GM12873 (cell line): ENCODE data around the gene SPOCK2.

Source experiments
- TF ChIP-seq, protein P1 (sequence below): IDR thresholded peaks from 2 replicates; pipeline ENCODE4 v1.5.1; 2012; ENCODE audit warnings: low read depth, mild to moderate bottlenecking, moderate library complexity, low read length, control low read depth; ENCODE audit not compliant: insufficient read depth; ENCODE audit errors: missing control alignments

Gene SPOCK2

DNA sequence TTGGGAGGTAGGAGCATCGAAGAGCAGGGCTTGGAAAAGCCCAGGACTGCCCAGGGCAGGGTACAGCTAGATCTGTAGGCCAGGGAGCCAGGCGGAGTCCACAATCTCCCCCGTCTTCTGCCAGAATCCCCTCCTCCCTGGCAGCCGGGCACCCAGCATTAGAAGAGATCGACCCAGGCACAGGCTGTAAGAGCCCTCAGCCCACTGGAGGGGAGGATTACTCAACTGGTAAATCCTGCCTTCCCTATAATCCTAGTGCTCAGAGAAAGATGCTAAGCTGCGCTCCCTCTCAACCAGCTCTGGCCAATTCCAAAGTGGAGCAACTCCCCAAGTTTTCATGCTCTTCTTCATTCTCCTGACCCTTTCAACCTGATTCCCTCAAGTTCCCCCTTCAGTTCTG, 3.2 kb downstream of the SPOCK2 start:
- TF ChIP-seq, protein P1, sequence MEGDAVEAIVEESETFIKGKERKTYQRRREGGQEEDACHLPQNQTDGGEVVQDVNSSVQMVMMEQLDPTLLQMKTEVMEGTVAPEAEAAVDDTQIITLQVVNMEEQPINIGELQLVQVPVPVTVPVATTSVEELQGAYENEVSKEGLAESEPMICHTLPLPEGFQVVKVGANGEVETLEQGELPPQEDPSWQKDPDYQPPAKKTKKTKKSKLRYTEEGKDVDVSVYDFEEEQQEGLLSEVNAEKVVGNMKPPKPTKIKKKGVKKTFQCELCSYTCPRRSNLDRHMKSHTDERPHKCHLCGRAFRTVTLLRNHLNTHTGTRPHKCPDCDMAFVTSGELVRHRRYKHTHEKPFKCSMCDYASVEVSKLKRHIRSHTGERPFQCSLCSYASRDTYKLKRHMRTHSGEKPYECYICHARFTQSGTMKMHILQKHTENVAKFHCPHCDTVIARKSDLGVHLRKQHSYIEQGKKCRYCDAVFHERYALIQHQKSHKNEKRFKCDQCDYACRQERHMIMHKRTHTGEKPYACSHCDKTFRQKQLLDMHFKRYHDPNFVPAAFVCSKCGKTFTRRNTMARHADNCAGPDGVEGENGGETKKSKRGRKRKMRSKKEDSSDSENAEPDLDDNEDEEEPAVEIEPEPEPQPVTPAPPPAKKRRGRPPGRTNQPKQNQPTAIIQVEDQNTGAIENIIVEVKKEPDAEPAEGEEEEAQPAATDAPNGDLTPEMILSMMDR = no peak

DNA sequence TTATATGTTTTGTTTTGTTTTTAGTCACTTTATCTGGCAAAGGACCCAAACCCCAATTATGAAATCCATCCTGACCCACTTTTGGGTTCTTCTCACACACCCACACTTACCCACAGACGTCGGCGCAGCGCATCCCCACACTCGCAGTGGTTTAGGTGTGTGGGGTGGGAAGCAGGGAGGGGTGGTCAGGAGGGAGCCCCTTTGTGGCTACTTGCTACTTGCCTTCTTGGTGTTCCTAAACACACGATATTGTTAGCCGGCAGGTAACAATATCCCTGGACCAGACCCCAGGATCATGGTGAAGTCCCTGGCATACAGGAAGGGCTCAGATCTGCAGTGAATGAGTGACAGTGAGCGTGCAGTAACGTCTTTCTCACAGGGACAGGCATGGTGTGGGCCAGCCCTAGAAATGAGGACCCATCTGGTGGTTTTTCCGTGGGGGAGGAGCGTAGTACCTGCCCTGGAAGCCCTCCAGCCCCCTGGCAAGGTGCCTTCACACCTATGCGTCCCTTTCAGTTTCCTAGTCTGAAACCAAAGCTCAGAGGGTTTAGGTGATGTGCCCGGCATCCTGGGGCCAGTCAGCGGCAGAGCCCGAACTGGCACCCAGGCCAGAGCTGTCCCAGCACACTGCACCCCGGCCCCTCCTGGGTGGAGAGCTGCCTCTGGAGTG, 4.4 kb downstream of the SPOCK2 start:
- TF ChIP-seq, protein P1 = no peak

DNA sequence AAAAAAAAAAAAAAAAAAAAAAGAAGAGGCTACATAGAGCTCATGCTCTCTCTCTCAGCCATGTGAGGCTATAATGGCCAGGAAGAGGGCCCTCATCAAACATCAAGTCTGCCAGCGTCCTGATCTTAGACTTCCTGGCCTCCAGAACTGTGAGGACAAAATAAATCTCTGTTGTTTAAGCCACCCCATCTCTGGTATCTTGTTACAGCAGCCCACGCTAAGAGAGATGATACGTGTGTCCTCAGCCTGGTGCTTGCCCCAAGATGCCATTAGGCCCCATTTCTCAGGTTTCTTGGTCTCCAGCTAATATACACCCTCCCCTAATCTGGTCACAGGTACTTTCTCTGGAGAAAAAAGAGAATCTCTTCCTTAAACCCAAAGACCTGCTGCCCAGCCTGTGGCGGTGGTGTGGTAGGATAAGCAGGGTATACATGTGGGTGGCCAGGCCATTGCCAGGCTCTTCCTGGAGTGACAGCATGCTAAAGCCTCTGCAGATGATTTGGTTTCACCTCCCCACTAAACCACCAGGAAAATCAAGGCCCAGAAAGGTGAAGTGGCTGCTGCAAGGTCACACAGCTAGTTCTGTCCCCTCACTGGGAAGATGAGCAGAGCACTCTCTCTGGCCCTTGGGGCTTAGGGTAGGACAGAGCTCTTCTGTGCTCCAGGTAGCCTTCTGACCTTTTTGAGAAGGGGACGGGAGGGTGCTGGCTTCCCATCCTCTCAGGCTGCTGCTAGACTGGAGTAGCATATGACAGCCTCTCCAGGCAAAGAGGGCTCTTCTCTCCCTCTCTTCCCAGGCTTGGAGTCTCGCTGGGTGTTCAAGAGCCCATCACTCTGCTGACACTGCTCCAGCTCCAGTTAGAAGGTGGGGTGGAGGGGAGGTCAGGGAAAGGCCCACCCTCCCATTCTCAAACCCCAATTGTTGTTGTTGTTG, 5.2 kb downstream of the SPOCK2 start:
- TF ChIP-seq, protein P1 = no peak

DNA sequence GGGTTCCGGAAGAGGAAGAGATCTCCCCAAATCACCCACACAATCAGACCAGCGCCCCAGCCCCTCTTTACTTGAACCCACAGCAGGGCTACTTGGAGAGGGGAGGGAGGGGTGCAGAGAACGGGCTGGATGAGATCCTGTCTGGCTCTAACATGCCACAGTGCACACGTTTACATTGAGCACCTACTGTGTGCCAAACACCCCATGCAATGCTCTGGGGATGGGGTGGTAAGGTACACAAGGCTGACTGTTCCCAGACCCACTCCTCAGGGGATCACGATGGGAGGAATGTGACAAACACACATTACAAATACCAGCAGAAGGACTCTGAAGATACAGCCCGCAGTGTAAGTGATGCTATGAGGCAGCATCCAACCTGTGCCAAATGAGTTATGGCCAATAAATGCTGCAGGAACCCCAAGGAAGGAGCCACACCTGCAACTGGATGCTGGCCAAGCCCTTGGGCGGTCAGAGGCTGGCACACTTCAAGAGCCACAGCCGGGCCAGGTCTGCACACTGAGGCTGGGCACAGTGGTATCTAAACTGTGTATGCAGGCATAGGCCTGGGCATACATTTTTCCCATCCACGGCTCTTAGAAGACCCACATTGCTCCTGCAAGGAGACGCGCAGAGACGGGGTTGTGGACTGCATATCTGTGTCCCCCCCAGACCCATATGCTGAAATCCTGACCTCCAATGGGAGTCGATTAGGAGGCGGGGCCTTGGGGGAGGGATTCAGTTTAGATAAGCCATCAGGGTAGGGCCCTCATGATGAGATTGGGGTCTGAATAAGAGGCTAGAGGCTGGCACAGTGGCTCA, 6.4 kb downstream of the SPOCK2 start:
- TF ChIP-seq, protein P1 = no peak

DNA sequence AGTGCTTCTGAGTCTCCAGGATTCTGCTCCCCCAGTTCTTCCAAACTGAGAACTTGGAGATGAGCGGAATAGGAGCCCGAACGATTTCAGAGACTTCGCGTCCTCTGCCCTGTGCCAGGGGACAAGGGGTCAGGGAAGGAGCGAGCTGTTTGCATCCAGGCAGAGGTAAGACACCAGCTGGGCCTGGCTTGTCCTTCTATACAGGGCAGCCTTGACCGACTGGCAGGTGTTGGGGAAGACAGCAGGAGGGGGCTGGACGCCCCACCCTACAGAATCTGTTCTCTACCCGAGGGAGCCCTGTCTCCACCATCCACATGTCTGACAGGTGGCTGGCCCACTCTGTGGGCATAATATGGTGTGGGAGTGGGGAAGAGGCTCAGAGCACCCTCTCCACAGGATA, 7.1 kb downstream of the SPOCK2 start:
- TF ChIP-seq, protein P1 = no peak

DNA sequence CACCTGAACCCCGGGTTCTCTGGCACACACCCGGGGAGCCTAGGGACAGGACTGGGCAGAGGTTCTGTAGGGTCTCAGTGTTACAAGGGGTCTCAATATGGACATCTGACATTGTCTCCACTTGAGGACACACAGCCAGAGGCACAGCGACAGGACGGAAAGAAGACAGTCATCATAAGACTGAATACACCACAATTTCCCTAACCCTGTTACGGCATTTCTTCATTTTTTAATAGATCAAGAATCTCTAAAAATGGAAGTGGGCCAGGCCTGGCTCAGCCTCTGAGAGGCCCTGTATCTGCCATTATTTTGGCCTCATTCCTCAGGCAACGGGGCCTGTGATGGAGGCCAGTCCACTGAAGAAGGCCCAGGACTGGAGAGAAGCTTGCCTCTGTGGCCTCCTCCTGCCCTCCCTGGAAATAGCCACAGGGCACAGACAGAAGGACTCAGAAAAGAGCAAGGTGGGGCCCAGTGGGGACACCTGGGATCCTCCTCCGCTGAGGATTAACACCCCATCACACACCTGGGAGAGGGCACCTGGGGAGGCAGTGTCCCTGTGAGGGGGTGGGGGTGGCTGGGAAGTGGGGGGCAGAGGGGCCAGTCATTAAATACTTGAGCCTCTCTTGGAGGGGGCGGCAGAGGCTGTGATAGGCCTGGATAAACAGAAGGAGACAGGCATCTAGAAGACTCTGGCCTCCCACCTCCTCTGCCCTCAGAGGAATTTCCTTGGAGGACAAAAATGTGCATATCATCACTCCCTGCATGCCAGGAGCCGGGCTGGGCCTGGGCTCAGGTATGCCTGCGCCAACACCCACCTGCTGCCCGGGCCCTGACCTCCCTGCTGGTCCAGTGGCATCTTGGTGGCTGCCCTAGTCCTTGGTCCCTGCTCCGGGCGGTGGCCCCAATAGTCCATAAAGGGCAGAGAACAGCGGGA, 8.0 kb downstream of the SPOCK2 start:
- TF ChIP-seq, protein P1 = no peak
